ENCODE results near the gene WDR4.
"Not testable (repeated sequence)": the region's sequence is repeated elsewhere in the genome, so short reads cannot be mapped to it uniquely, and the experiment has no call there.

The WDR4 gene

GRCh38 chr21:42921927-42922326, 42.6 kb upstream of the WDR4 start:
- H3K4me3 ChIP-seq (ENCODE audit: low read depth, low read length): no peak overlapping the region
- TF ChIP-seq CTCF (IDR thresholded peaks at IDR 0.05; ENCODE audit: borderline replicate concordance, insufficient read depth, low read depth, low read length): no peak

GRCh38 chr21:42918291-42918690, 39.0 kb upstream of the WDR4 start:
- TF ChIP-seq CTCF (IDR thresholded peaks at IDR 0.05; ENCODE audit: borderline replicate concordance, insufficient read depth, low read depth, low read length): no peak
- no peak overlapping the region for H3K4me3 ChIP-seq (ENCODE audit: low read depth, low read length)

GRCh38 chr21:42913476-42913875, 34.1 kb upstream of the WDR4 start:
- no peak for TF ChIP-seq CTCF (IDR thresholded peaks at IDR 0.05; ENCODE audit: borderline replicate concordance, insufficient read depth, low read depth, low read length)
- no peak overlapping the region for H3K4me3 ChIP-seq (ENCODE audit: low read depth, low read length)

- not testable (repeated sequence) for H3K4me3 ChIP-seq (ENCODE audit: low read depth, low read length)
Measured at GRCh38 chr21:42911920-42912319, 32.6 kb upstream of the WDR4 start.

GRCh38 chr21:42908484-42908883, 29.1 kb upstream of the WDR4 start:
- not testable (repeated sequence) for H3K4me3 ChIP-seq (ENCODE audit: low read depth, low read length)

GRCh38 chr21:42906233-42906632, 26.9 kb upstream of the WDR4 start:
- no peak for TF ChIP-seq CTCF (IDR thresholded peaks at IDR 0.05; ENCODE audit: borderline replicate concordance, insufficient read depth, low read depth, low read length)
- H3K4me3 ChIP-seq (ENCODE audit: low read depth, low read length): no peak overlapping the region

- no peak overlapping the region for H3K4me3 ChIP-seq (ENCODE audit: low read depth, low read length)
- TF ChIP-seq CTCF (IDR thresholded peaks at IDR 0.05; ENCODE audit: borderline replicate concordance, insufficient read depth, low read depth, low read length): no peak
Measured at GRCh38 chr21:42905195-42905594, 25.9 kb upstream of the WDR4 start.

- no peak overlapping the region for H3K4me3 ChIP-seq (ENCODE audit: low read depth, low read length)
- TF ChIP-seq CTCF (IDR thresholded peaks at IDR 0.05; ENCODE audit: borderline replicate concordance, insufficient read depth, low read depth, low read length): no peak
Measured at GRCh38 chr21:42903817-42904216, 24.5 kb upstream of the WDR4 start.

Measured in GM12875 (cell line).